ENCODE measurements around the gene CD300LF.

The CD300LF gene

DNA sequence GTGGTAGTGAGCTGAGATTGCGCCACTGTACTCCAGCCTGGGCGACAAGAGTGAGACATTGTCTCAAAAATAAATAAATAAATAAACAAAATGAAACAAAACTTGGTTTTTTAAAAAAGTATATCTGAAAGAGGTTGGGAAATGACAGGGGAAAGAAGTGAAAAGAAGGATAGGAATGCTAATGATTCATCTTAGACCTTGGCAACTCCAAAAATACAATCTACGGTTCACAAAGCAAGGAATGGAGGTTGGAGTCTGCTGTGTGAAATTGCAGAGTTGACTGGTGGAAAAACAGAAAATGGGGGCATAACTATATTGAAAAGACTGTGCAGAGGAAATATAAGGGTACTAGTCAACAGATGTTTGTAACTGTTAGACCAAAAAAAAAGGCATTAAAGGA is 49.2 kb downstream of the CD300LF start:
- peaks cover 0 to 2% of the 10 kb centered on the region in 2 donors for H3K27me3 ChIP-seq
- H3K4me1 ChIP-seq = no peaks in the 10 kb centered on the region
- H3K9me3 ChIP-seq = no peaks in the 10 kb centered on the region
- no peak overlapping the region for H3K4me3 ChIP-seq
- H3K27ac ChIP-seq = no peak overlapping the region
- no peaks in the 10 kb centered on the region for H3K36me3 ChIP-seq
- DNase-seq = no peak
- intact Hi-C loops (cut with DNase I; ENCODE audit: low total_unique reads) = no loop called here
- TF ChIP-seq CTCF (IDR thresholded peaks at IDR 0.05) = no peak

DNA sequence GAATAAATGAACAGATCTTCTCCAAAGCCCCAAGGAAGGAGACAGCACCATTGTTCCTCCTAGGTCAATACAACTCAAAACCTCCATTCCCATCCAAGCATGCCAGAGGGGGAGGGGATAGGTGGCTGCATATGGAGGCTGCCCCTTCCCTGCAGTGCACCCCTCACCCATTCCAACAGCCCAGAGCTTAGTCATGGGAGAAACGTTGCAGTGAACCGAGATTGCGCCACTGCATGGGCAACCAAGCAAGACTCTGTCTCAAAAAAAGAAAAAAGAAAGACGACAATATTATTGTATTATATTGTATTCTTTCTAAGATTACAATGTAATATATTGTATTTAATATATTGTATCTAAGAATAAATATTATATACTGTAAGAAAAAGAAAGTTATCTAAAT is 52.8 kb downstream of the CD300LF start:
- no peak overlapping the region for H3K27ac ChIP-seq
- no peaks in the 10 kb centered on the region for H3K9me3 ChIP-seq
- H3K36me3 ChIP-seq = no peaks in the 10 kb centered on the region
- no peak for TF ChIP-seq CTCF (IDR thresholded peaks at IDR 0.05)
- peaks cover 0 to 25% of the 10 kb centered on the region in 2 donors for H3K27me3 ChIP-seq
- no peak overlapping the region for H3K4me3 ChIP-seq
- DNase-seq = no peak
- H3K4me1 ChIP-seq = no peaks in the 10 kb centered on the region
- intact Hi-C loops (cut with DNase I; ENCODE audit: low total_unique reads) = no loop called here

DNA sequence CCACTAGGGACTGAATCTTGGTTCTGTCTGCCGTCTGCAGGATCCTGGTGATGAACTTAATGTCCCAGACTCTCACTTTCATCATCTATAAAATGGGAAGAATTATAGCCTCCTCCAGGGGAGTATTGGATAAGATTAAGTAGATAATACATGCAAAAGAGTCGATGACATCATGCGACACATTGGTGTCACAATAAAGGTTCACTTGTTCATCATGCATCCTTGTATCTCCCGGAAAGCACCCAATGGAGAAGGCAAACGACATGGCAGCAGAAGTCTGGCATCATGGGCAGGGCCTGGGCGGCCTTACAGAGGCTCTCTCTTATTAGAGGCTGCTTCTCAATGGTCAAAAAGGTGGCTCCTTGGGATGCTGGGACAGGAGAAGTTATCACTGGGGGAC is 54.1 kb downstream of the CD300LF start:
- H3K27ac ChIP-seq = no peak overlapping the region
- no peaks in the 10 kb centered on the region for H3K4me1 ChIP-seq
- H3K27me3 ChIP-seq = peaks cover 0 to 31% of the 10 kb centered on the region in 2 donors
- no peaks in the 10 kb centered on the region for H3K9me3 ChIP-seq
- intact Hi-C loops (cut with DNase I; ENCODE audit: low total_unique reads) = no loop called here
- H3K4me3 ChIP-seq = no peak overlapping the region
- no peak for DNase-seq
- no peak for TF ChIP-seq CTCF (IDR thresholded peaks at IDR 0.05)
- no peaks in the 10 kb centered on the region for H3K36me3 ChIP-seq

GRCh38 chr17:74654742-74655141 is 58.0 kb downstream of the CD300LF start:
- intact Hi-C loops (cut with DNase I; ENCODE audit: low total_unique reads) = no loop called here

GRCh38 chr17:74652020-74652419 is 60.7 kb downstream of the CD300LF start:
- Histone ChIP-seq H3K9me3 (no peaks in the 10 kb centered on the region), H3K27me3 (peaks cover 0 to 64% of the 10 kb centered on the region in 2 donors), H3K27ac (no peak overlapping the region), H3K36me3 (no peaks in the 10 kb centered on the region), H3K4me3 (no peak overlapping the region), H3K4me1 (no peaks in the 10 kb centered on the region)
- no peak for DNase-seq
- TF ChIP-seq CTCF (IDR thresholded peaks at IDR 0.05) = no peak
- intact Hi-C loops (cut with DNase I; ENCODE audit: low total_unique reads) = no loop called here

More at GRCh38 chr17:74654742-74655141, 58.0 kb downstream of the CD300LF start:
- no peak for TF ChIP-seq CTCF (IDR thresholded peaks at IDR 0.05)
- H3K36me3 ChIP-seq = no peaks in the 10 kb centered on the region
- H3K4me1 ChIP-seq = no peaks in the 10 kb centered on the region
- no peak overlapping the region for H3K27ac ChIP-seq
- peaks cover 0 to 56% of the 10 kb centered on the region in 2 donors for H3K27me3 ChIP-seq
- DNase-seq = no peak
- no peak overlapping the region for H3K4me3 ChIP-seq
- H3K9me3 ChIP-seq = no peaks in the 10 kb centered on the region

GRCh38 chr17:74649909-74650308 is 62.8 kb downstream of the CD300LF start:
- no peak for DNase-seq
- intact Hi-C loops (cut with DNase I; ENCODE audit: low total_unique reads) = no loop called here
- H3K27me3 ChIP-seq = peaks cover 0 to 51% of the 10 kb centered on the region in 2 donors
- no peaks in the 10 kb centered on the region for H3K36me3 ChIP-seq
- H3K4me1 ChIP-seq = no peaks in the 10 kb centered on the region
- no peak overlapping the region for H3K27ac ChIP-seq
- H3K4me3 ChIP-seq = no peak overlapping the region
- TF ChIP-seq CTCF (IDR thresholded peaks at IDR 0.05) = no peak
- H3K9me3 ChIP-seq = no peaks in the 10 kb centered on the region

Measured in tibial artery (tissue), 4 donors.